ENCODE measurements around the gene IFT81. TPM values are rescaled to one million over a fixed set of nuclear protein-coding genes. Genes with fewer than 3 reads are reported as not detected.

IFT81 gene
- total and polyA plus RNA-seq, 3 donors from 2014 or later = 20.1 to 43.4 (median 26.7) TPM

GRCh38 chr12:110122929-110123328 lies 1.2 kb upstream of the IFT81 start:
- TF ChIP-seq CTCF (IDR thresholded peaks at IDR 0.05) = no peak
- no peak for TF ChIP-seq POLR2A (IDR thresholded peaks at IDR 0.05)
- WGBS, 2 donors = 86 to 88% methylated on average over 4 of the region's 4 CpGs
- Histone ChIP-seq H3K4me3 (no peak overlapping the region), H3K9me3 (no peaks in the 10 kb centered on the region), H3K36me3 (ENCODE audit: low read depth, missing control alignments) (no peaks in the 10 kb centered on the region), H3K27me3 (no peaks in the 10 kb centered on the region), H3K4me1 (peaks cover 15% of the 10 kb centered on the region), H3K27ac (no peak overlapping the region)
- intact Hi-C loops (cut with DNase I; ENCODE audit: low total_unique reads) = no loop called here
- no peak for DNase-seq

GRCh38 chr12:110123919-110124268 lies 263 bp upstream of the IFT81 start:
- Histone ChIP-seq H3K27me3 (no peaks in the 10 kb centered on the region), H3K9me3 (no peaks in the 10 kb centered on the region), H3K4me1 (peaks cover 15% of the 10 kb centered on the region), H3K27ac (no peak overlapping the region), H3K36me3 (ENCODE audit: low read depth, missing control alignments) (no peaks in the 10 kb centered on the region), H3K4me3 (peak overlapping the region; percentile 82 to 93)
- DNase-seq = no peak
- TF ChIP-seq POLR2A (IDR thresholded peaks at IDR 0.05) = no peak
- TF ChIP-seq CTCF (IDR thresholded peaks at IDR 0.05) = no peak
- 7 to 9% methylated on average over 10 to 32 of the region's 32 CpGs for WGBS, 2 donors
- intact Hi-C loops (cut with DNase I; ENCODE audit: low total_unique reads) = no loop called here

GRCh38 chr12:110126557-110126956 lies 2.4 kb downstream of the IFT81 start:
- DNase-seq = no peak
- no peak overlapping the region for H3K27ac ChIP-seq
- intact Hi-C loops (cut with DNase I; ENCODE audit: low total_unique reads) = no loop called here

GRCh38 chr12:110134691-110135411 lies 10.7 kb downstream of the IFT81 start:
- Histone ChIP-seq H3K36me3 (ENCODE audit: low read depth, missing control alignments) (no peaks in the 10 kb centered on the region), H3K27ac (no peak overlapping the region)
- DNase-seq = no peak

More at GRCh38 chr12:110126557-110126956, 2.4 kb downstream of the IFT81 start:
- Histone ChIP-seq H3K4me1 (peaks cover 15% of the 10 kb centered on the region), H3K27me3 (no peaks in the 10 kb centered on the region), H3K36me3 (ENCODE audit: low read depth, missing control alignments) (no peaks in the 10 kb centered on the region), H3K4me3 (peak overlapping the region in 1 of 2 donors; percentile 82), H3K9me3 (no peaks in the 10 kb centered on the region)
- no peak for TF ChIP-seq CTCF (IDR thresholded peaks at IDR 0.05)
- no peak for TF ChIP-seq POLR2A (IDR thresholded peaks at IDR 0.05)
- 48 to 57% methylated on average over 3 of the region's 3 CpGs for WGBS, 2 donors

More at GRCh38 chr12:110134691-110135411, 10.7 kb downstream of the IFT81 start:
- H3K27me3 ChIP-seq = no peaks in the 10 kb centered on the region
- 39 to 41% methylated on average over 2 of the region's 2 CpGs for WGBS, 2 donors
- no peaks in the 10 kb centered on the region for H3K4me1 ChIP-seq
- no peaks in the 10 kb centered on the region for H3K9me3 ChIP-seq
- no peak for TF ChIP-seq POLR2A (IDR thresholded peaks at IDR 0.05)
- no peak for TF ChIP-seq CTCF (IDR thresholded peaks at IDR 0.05)
- H3K4me3 ChIP-seq = no peak overlapping the region
- intact Hi-C loops (cut with DNase I; ENCODE audit: low total_unique reads) = no loop called here
